ENCODE data around the gene C12orf43. TPM values are rescaled to one million over a fixed set of nuclear protein-coding genes. Genes with fewer than 3 reads are reported as not detected.

The C12orf43 gene
- total RNA-seq, 3 donors from 2014 or later, result 9.4 to 13.0 (median 9.8) TPM

DNA sequence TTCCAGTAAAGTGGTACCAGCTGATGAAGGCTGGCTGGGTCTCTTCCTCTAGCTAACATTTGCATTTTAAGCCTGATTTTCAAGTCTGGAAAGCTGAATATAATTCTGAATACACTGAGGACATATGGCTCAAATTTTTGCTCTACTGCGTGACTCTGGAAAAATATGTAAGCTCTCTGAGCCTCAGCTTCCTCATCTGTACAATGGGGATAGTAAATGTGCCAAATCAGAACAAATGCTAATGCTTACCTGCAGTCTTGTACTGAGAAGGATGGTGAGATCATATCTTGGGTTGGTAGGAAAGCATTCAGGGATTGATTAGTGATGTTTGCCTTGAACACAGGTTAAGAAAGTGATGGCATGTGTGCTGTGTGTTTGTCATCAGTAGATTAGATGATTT lies 23.3 kb downstream of the C12orf43 start:
- DNase-seq (ENCODE audit: low spot score in 2 of 2), result no peak
- intact Hi-C loops (cut with DNase I; ENCODE audit: low total_unique reads), result no loop called here
- TF ChIP-seq, protein P1, sequence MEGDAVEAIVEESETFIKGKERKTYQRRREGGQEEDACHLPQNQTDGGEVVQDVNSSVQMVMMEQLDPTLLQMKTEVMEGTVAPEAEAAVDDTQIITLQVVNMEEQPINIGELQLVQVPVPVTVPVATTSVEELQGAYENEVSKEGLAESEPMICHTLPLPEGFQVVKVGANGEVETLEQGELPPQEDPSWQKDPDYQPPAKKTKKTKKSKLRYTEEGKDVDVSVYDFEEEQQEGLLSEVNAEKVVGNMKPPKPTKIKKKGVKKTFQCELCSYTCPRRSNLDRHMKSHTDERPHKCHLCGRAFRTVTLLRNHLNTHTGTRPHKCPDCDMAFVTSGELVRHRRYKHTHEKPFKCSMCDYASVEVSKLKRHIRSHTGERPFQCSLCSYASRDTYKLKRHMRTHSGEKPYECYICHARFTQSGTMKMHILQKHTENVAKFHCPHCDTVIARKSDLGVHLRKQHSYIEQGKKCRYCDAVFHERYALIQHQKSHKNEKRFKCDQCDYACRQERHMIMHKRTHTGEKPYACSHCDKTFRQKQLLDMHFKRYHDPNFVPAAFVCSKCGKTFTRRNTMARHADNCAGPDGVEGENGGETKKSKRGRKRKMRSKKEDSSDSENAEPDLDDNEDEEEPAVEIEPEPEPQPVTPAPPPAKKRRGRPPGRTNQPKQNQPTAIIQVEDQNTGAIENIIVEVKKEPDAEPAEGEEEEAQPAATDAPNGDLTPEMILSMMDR (IDR thresholded peaks at IDR 0.05), result no peak
- no peak for TF ChIP-seq POLR2AphosphoS5 (IDR thresholded peaks at IDR 0.05)
- no peak for TF ChIP-seq POLR2A (IDR thresholded peaks at IDR 0.05)

DNA sequence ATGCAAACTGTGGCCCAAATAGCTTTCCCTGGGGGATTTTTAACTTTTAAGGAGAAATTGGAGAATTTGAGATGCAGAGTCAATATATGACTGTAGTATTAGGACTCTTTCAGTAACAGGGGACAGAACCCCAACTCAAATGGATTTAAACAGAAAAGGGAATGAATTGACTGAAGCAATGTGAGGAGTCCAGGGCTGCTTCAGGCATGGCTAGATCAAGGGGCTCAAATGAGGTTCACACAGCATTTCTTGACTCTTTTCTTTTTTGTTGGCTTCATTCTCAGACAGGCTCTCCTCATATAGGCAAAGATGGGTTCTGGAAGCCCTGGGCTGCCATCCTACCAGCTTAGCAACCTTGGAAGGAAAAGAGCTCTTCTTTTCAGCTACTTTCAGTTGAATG lies 24.3 kb downstream of the C12orf43 start:
- no peaks in the 10 kb centered on the region for H3K36me3 ChIP-seq
- no peaks in the 10 kb centered on the region for H3K4me1 ChIP-seq
- TF ChIP-seq, protein P1 (IDR thresholded peaks at IDR 0.05), result no peak
- TF ChIP-seq POLR2A (IDR thresholded peaks at IDR 0.05) (no peak), POLR2AphosphoS5 (IDR thresholded peaks at IDR 0.05) (no peak)
- DNase-seq (ENCODE audit: low spot score in 2 of 2), result no peak
- no peak overlapping the region for H3K4me3 ChIP-seq
- intact Hi-C loops (cut with DNase I; ENCODE audit: low total_unique reads), result no loop called here
- no peak overlapping the region for H3K27ac ChIP-seq
- H3K9me3 ChIP-seq, result no peaks in the 10 kb centered on the region
- H3K27me3 ChIP-seq, result no peaks in the 10 kb centered on the region

More for the DNA sequence above, 23.3 kb downstream of the C12orf43 start:
- Histone ChIP-seq H3K4me1 (no peaks in the 10 kb centered on the region), H3K4me3 (no peak overlapping the region), H3K36me3 (no peaks in the 10 kb centered on the region), H3K27ac (no peak overlapping the region), H3K9me3 (no peaks in the 10 kb centered on the region), H3K27me3 (no peaks in the 10 kb centered on the region)

DNA sequence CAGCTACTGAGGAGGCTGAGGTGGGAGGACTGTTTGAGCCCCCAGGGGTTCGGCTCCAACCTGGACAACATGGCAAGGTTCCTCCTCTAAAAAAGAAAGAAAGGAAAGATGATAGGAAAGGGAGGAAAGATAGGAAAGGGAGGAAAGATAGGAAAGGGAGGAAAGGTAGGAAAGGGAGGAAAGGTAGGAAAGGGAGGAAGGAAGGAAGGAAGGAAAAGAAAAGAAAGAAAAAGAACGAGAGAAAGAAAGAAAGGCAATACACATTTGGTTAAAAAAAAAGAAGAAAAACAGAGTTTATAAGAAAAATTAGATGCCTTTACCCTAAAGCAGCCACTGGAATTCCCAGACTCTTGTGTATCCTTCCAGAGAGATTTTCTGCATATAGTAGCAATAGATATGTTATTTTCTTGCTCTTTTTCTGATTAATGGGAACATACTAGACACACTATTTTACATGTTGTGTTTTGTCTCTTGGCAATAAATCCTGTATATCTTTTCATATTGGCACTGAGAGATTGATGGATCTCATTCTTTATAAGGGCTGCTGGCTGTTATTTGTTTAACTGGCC lies 25.7 kb downstream of the C12orf43 start:
- Histone ChIP-seq H3K27me3 (no peaks in the 10 kb centered on the region), H3K4me3 (no peak overlapping the region), H3K36me3 (no peaks in the 10 kb centered on the region), H3K9me3 (no peaks in the 10 kb centered on the region), H3K4me1 (no peaks in the 10 kb centered on the region), H3K27ac (no peak overlapping the region)
- intact Hi-C loops (cut with DNase I; ENCODE audit: low total_unique reads), result no loop called here
- TF ChIP-seq POLR2A (IDR thresholded peaks at IDR 0.05), result no peak
- TF ChIP-seq, protein P1 (IDR thresholded peaks at IDR 0.05), result no peak
- no peak for TF ChIP-seq POLR2AphosphoS5 (IDR thresholded peaks at IDR 0.05)
- DNase-seq (ENCODE audit: low spot score in 2 of 2), result no peak

DNA sequence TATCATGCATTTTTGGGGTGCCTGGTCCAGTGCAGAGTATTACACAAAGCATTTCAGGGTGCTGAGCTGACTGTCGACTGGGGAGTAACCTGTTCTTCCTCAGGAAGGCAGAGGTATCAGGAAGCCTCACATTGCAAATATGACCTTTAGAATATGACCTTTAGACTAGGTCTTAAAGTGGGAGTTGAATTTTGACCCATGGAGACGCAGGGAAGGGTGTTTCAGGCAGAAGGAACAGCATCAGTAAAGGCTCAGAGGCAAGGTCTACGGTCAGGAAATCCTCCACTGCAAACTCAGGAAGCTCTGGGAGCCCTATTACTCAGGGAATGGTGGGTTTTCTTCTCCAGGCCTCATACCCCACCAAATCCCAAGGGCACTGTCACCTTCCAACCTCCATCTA lies 26.6 kb downstream of the C12orf43 start:
- TF ChIP-seq, protein P1 (IDR thresholded peaks at IDR 0.05), result no peak
- TF ChIP-seq POLR2A (IDR thresholded peaks at IDR 0.05) (no peak), POLR2AphosphoS5 (IDR thresholded peaks at IDR 0.05) (no peak)
- intact Hi-C loops (cut with DNase I; ENCODE audit: low total_unique reads), result no loop called here
- H3K27ac ChIP-seq, result no peak overlapping the region
- no peak for DNase-seq (ENCODE audit: low spot score in 2 of 2)
- no peaks in the 10 kb centered on the region for H3K9me3 ChIP-seq
- no peaks in the 10 kb centered on the region for H3K36me3 ChIP-seq
- no peaks in the 10 kb centered on the region for H3K27me3 ChIP-seq
- no peaks in the 10 kb centered on the region for H3K4me1 ChIP-seq
- no peak overlapping the region for H3K4me3 ChIP-seq

DNA sequence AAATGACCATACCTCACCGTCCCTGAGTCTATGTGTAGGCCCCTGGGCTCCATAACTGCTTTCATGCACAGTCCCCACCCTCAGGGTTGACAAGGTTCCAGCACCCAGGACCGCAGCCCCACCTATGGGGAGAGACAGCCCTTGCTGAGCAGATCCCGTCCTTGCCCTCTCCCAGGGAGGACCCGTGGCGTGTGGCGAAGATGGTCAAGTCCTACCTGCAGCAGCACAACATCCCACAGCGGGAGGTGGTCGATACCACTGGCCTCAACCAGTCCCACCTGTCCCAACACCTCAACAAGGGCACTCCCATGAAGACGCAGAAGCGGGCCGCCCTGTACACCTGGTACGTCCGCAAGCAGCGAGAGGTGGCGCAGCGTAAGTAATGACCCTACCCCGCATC lies 27.6 kb downstream of the C12orf43 start:
- intact Hi-C loops (cut with DNase I; ENCODE audit: low total_unique reads), result no loop called here
- Histone ChIP-seq H3K27me3 (no peaks in the 10 kb centered on the region), H3K36me3 (no peaks in the 10 kb centered on the region), H3K27ac (no peak overlapping the region), H3K4me3 (no peak overlapping the region), H3K4me1 (no peaks in the 10 kb centered on the region), H3K9me3 (no peaks in the 10 kb centered on the region)
- no peak for DNase-seq (ENCODE audit: low spot score in 2 of 2)
- TF ChIP-seq, protein P1 (IDR thresholded peaks at IDR 0.05), result no peak
- no peak for TF ChIP-seq POLR2A (IDR thresholded peaks at IDR 0.05)
- no peak for TF ChIP-seq POLR2AphosphoS5 (IDR thresholded peaks at IDR 0.05)

Data from breast epithelium (tissue), 4 donors.